Heart right ventricle (tissue), 16 donors: ENCODE results near the gene ITGBL1. TPM values are rescaled to one million over a fixed set of nuclear protein-coding genes. Genes with fewer than 3 reads are reported as not detected.

ENCODE experiments used
- ATAC-seq, 8 donors: fragments of 200-7000 bp; cut with Tn5 transposase; one replicate each; pipeline ENCODE4 v1.9.1; 2020; ENCODE audit warnings: mild to moderate bottlenecking in 8 of 8, moderate library complexity in 8 of 8, moderate number of reproducible peaks in 1 of 8
- DNase-seq, 2 donors: peaks; one replicate each; pipeline ENCODE4 v3.0.0-alpha.2; 2020
- H3K27ac ChIP-seq, 10 donors: fragments of 200-600 bp; sonication (generic) in 2 of 10; one replicate each; pipeline versions ENCODE4 v1.5.0 to v1.8.0; 2020 to 2022; ENCODE audit warnings: mild to moderate bottlenecking in 3 of 10
- H3K27me3 ChIP-seq, 7 donors: fragments of 200-600 bp; one replicate each; pipeline ENCODE4 v1.8.0; 2021 to 2022; ENCODE audit warnings: mild to moderate bottlenecking in 2 of 7
- H3K36me3 ChIP-seq, 9 donors: fragments of 200-600 bp; sonication (generic) in 1 of 9; one replicate each; pipeline versions ENCODE4 v1.5.0 to v1.8.0; 2020 to 2022; ENCODE audit warnings: mild to moderate bottlenecking in 2 of 9
- H3K4me1 ChIP-seq, 9 donors: fragments of 200-600 bp; sonication (generic) in 1 of 9; one replicate each; pipeline versions ENCODE4 v1.5.0 to v1.8.0; 2020 to 2022; ENCODE audit warnings: mild to moderate bottlenecking in 4 of 9
- H3K4me3 ChIP-seq, 10 donors: fragments of 200-600 bp; sonication (generic) in 2 of 10; one replicate each; pipeline versions ENCODE4 v1.5.0 to v1.8.0; 2020 to 2022; ENCODE audit warnings: mild to moderate bottlenecking in 7 of 10, moderate library complexity in 2 of 10
- H3K9me3 ChIP-seq, 11 donors: fragments of 200-600 bp in 10 of 11; sonication (generic) in 2 of 11; one replicate each; pipeline versions ENCODE4 v1.5.0 to v1.8.0; 2013 to 2022; ENCODE audit warnings: mild to moderate bottlenecking in 2 of 11, control low read depth in 1 of 11, moderate library complexity in 1 of 11
- WGBS, 2 donors: extraction: QIAGEN DNeasy Blood & Tissue Kit; methylation state at CpG; one replicate each; pipeline ENCODE4 v1.1.7; 2013; ENCODE audit warnings: inconsistent platforms in 1 of 2; 5-methylcytosine and 5-hydroxymethylcytosine counted together
- intact Hi-C, 10 donors: fragments of 100-400 bp; cut with DNase I; formaldehyde crosslinking; loops; one replicate each; pipeline versions ENCODE4 v1.11.1 to v1.14.2; 2022
- polyA plus RNA-seq, 2 donors: library from polyadenylated mRNA; stranded (reverse); fragments of 200-250 nt; gene quantifications; one replicate each; pipeline ENCODE4 v1.2.3, GENCODE V29; 2013
- total RNA-seq, 10 donors: library from RNA; stranded (reverse); fragmentation: NEBNext Ultra II Directional in 3 of 10; extraction: Animal tissue kit (Norgen Biotek cat#: 25700) in 3 of 10; gene quantifications; one replicate each; pipeline versions ENCODE4 v1.2.1 to v1.2.4, GENCODE V29; 2021 to 2023
- TF ChIP-seq, protein P1 (sequence below), 9 donors: fragments of 200-600 bp; sonication (generic) in 2 of 9; IDR thresholded peaks; one replicate each; pipeline versions ENCODE4 v1.5.0 to v1.8.0; 2021 to 2022; ENCODE audit warnings: antibody characterized with exemption in 9 of 9, mild to moderate bottlenecking in 5 of 9, moderate library complexity in 1 of 9
- donor health status: Arrhythmogenic right ventricular cardiomyopathy.
- donor health status: ischemic (EF 13 %, LVEDD 7.1; RV severe dilation, severe dysfunction).
- donor health status: healthy with polysubstance abuse.
- donor health status: DM: no; HTN: yes; CAD: no.
- donor health status: DM: no; HTN: no; CAD: no.
- donor health status: ischemic (EF 25% LVEDD 6.9; RV normal size, moderate dysfunction).
- donor health status: ischemic (EF 25% LVEDD 5.7; RV mildly dilated, moderate dysfunction).
- donor health status: healthy.
- donor health status: DM: yes; HTN: yes; CAD: no.
- donor health status: Ischemic cardiomyopathy.
- donor health status: ischemic (EF 35%, LVEDD 5.7; RV mildly dilated, moderate dysfunction).
- donor health status: nonischemic (EF 11% LVEDD 7.7; RV severe dilation, severe dysfunction).
- donor health status: DM: yes; HTN: yes; CAD: no.
- donor health status: PGD.
- donor health status: ischemic (EF 29% LVEDD 5.4; RV normal size, mild dysfunction).
- donor health status: nonischemic (EF 23%, LVEDD 6.1; RV moderate dilation, normal function).

Gene ITGBL1
- total and polyA plus RNA-seq, 12 donors, result 0.78 to 11.9 (median 4.3) TPM

DNA sequence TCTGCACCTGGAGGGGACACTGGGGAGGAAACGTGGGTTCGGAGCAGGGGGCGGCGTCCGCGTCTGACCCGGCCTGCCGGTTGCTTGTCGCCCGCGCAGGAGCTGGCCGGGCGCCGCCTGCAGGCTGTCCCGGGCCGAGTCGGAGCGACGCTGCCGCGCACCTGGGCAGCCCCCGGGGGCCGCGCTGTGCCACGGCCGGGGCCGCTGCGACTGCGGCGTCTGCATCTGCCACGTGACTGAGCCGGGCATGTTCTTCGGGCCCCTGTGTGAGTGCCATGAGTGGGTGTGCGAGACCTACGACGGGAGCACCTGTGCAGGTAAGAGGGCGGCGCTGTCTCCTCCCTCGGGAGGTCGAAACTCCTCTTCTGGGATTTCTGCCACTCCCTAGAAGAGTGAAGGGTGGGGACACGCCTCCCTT, 1.3 kb downstream of the ITGBL1 start:
- WGBS, 2 donors, result 7 to 10% methylated on average over 36 to 41 of the region's 41 CpGs
- H3K9me3 ChIP-seq, result no peaks in the 10 kb centered on the region
- TF ChIP-seq, protein P1, sequence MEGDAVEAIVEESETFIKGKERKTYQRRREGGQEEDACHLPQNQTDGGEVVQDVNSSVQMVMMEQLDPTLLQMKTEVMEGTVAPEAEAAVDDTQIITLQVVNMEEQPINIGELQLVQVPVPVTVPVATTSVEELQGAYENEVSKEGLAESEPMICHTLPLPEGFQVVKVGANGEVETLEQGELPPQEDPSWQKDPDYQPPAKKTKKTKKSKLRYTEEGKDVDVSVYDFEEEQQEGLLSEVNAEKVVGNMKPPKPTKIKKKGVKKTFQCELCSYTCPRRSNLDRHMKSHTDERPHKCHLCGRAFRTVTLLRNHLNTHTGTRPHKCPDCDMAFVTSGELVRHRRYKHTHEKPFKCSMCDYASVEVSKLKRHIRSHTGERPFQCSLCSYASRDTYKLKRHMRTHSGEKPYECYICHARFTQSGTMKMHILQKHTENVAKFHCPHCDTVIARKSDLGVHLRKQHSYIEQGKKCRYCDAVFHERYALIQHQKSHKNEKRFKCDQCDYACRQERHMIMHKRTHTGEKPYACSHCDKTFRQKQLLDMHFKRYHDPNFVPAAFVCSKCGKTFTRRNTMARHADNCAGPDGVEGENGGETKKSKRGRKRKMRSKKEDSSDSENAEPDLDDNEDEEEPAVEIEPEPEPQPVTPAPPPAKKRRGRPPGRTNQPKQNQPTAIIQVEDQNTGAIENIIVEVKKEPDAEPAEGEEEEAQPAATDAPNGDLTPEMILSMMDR (IDR thresholded peaks at IDR 0.05), result peak in 6 of 9 donors; percentile 26 to 58 (median 30)
- ATAC-seq (peak in 6 of 8 donors; percentile 47 to 70 (median 64)), DNase-seq (peak in 1 of 2 donors; percentile 14)
- H3K36me3 ChIP-seq, result no peaks in the 10 kb centered on the region
- H3K4me1 ChIP-seq, result peaks cover 0 to 3% (median 0%) of the 10 kb centered on the region in 9 donors
- peak overlapping the region in 1 of 10 donors; percentile 14 for H3K27ac ChIP-seq
- intact Hi-C loops, result no loop called here
- H3K4me3 ChIP-seq, result peak overlapping the region; percentile 14 to 57 (median 46)
- peaks cover 0 to 9% (median 0%) of the 10 kb centered on the region in 7 donors for H3K27me3 ChIP-seq

DNA sequence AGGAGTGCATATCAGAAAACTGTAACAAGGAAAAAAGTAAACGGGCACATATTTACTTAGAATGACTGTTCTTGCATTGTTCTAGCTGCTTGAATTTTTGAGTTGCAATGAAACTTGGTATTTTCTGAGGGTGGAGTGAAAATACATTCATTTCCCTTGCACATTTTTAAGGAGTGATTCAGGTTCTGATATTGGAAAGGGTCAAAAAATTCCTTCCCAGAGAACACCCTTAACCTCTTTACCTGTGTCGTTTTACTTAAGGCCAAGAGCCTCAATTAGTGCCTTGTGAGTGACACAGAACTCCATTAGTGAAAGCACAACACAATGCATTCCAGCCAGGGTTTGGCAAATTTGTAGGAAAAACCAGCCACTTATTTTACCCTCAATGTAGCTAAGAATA, 2.3 kb downstream of the ITGBL1 start:
- Histone ChIP-seq H3K4me3 (no peak overlapping the region), H3K27me3 (peaks cover 0 to 9% (median 0%) of the 10 kb centered on the region in 7 donors), H3K27ac (no peak overlapping the region), H3K9me3 (no peaks in the 10 kb centered on the region), H3K36me3 (no peaks in the 10 kb centered on the region), H3K4me1 (peaks cover 0 to 3% (median 0%) of the 10 kb centered on the region in 9 donors)
- DNase-seq (no peak), ATAC-seq (no peak)
- intact Hi-C loops, result no loop called here
- 58 to 68% methylated on average over 2 of the region's 2 CpGs for WGBS, 2 donors
- TF ChIP-seq, protein P1 (IDR thresholded peaks at IDR 0.05), result no peak

DNA sequence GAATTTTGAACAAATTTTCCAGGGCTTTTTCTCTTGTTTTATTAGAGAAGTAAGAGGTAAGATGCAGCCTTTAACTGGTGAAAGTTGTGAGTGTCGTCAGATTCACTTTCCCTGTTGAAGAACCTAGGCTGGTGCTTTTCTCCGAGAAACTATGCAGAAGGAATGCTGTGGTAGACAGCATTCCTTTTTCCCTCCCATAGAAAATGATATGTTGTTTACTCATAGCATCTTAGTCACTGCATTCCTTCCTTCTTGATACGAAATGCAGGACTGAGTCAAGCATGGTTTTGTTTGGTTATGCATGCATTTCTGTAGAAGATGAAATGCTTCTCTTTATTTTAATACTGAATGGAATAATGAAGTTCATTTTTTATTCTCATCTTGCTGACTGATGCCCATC, 3.4 kb downstream of the ITGBL1 start:
- intact Hi-C loops, result no loop called here
- peaks cover 0 to 3% (median 0%) of the 10 kb centered on the region in 9 donors for H3K4me1 ChIP-seq
- 30 to 34% methylated on average over 3 of the region's 3 CpGs for WGBS, 2 donors
- TF ChIP-seq, protein P1 (IDR thresholded peaks at IDR 0.05), result no peak
- DNase-seq (no peak), ATAC-seq (peak in 1 of 8 donors; percentile 9)
- no peak overlapping the region for H3K4me3 ChIP-seq
- H3K9me3 ChIP-seq, result no peaks in the 10 kb centered on the region
- no peak overlapping the region for H3K27ac ChIP-seq
- H3K27me3 ChIP-seq, result peaks cover 0 to 9% (median 0%) of the 10 kb centered on the region in 7 donors
- H3K36me3 ChIP-seq, result no peaks in the 10 kb centered on the region

DNA sequence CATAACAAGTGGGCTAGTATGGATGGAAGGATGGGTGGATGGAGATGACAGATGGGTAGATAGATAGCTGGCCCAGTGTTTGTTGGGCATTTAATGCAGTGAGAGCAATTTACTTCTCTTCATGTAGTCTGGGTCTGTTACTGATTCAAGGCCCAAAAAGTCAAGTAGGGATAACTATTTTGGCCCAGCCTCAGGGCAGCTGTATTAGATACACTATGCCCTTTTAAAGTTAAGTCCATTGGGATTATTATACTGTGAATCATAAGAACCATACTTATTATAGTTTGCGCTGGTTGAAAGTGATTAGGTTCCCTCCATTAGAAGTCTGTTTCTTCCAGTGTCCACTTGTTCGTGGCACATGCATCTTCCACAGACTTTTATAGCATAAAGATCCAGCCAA, 4.7 kb downstream of the ITGBL1 start:
- H3K27me3 ChIP-seq, result peaks cover 0 to 9% (median 0%) of the 10 kb centered on the region in 7 donors
- ATAC-seq, result no peak
- H3K4me1 ChIP-seq, result peaks cover 0 to 3% (median 0%) of the 10 kb centered on the region in 9 donors
- no peaks in the 10 kb centered on the region for H3K36me3 ChIP-seq
- TF ChIP-seq, protein P1 (IDR thresholded peaks at IDR 0.05), result no peak
- no peak overlapping the region for H3K27ac ChIP-seq
- no peak overlapping the region for H3K4me3 ChIP-seq
- 86 to 92% methylated on average over 2 of the region's 2 CpGs for WGBS, 2 donors
- no peak for DNase-seq
- intact Hi-C loops, result no loop called here
- no peaks in the 10 kb centered on the region for H3K9me3 ChIP-seq
